HG02885 (cell line): Measurements from ENCODE around the gene TMEM151A.
"Not testable (repeated sequence)": the region's sequence is repeated elsewhere in the genome, so short reads cannot be mapped to it uniquely, and the experiment has no call there.

Experiments
- ATAC-seq: cut with Tn5 transposase; IDR thresholded peaks from one replicate; pipeline ENCODE4 v1.9.1; 2021; ENCODE audit warnings: mild to moderate bottlenecking; ENCODE audit not compliant: unreplicated experiment, poor library complexity

The TMEM151A gene

DNA sequence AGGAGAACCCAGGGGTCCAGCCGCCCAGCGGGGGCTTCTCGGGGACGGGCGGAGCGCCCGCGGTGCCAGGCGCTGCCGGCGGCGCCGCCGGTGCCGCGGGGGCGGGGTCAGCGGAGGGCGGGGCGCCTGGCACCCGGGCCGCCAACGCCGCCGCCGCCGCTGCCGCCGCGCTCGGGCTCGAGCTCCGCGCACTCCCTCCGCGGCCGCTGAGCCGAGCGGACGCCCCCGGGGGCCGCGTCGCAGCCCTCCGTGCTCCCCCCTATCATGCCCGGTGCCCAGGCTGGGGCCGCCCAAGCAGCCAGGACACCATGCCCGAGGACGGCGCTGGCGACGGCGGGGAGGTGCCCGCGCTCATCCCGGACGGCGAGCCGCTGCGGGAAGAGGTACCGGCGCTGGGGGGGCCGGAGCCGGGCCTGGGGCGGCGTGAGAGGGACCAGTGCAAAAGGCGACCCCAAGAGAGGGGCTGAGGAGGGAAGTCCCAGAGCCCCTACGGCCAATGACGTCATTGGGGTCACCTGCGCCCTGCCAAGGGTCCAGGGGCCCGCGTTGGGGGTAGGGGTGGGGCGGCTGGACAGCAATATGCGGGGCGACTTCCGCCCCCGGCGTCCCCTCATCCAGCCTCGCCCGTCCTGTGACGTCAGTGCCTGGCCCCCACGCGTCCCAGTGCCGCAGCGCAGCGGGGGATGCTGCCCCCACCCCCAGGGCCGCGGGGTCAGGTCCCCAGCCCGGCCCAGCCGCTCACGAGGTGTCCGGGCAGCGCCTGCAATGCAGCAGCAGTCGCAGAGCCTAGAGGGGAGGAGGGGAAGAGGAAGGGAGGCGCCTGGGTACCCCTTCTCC is at the start of gene TMEM151A:
Gene TMEM151A, plus strand, starts transcription at position 189 of the 837 bp plus-strand sequence. Its CDS starts 120 bp downstream, at position 309.
- no peak for ATAC-seq

GRCh38 chr11:66242095-66242765 is 49.5 kb upstream of the TMEM151A start:
- no peak for ATAC-seq

DNA sequence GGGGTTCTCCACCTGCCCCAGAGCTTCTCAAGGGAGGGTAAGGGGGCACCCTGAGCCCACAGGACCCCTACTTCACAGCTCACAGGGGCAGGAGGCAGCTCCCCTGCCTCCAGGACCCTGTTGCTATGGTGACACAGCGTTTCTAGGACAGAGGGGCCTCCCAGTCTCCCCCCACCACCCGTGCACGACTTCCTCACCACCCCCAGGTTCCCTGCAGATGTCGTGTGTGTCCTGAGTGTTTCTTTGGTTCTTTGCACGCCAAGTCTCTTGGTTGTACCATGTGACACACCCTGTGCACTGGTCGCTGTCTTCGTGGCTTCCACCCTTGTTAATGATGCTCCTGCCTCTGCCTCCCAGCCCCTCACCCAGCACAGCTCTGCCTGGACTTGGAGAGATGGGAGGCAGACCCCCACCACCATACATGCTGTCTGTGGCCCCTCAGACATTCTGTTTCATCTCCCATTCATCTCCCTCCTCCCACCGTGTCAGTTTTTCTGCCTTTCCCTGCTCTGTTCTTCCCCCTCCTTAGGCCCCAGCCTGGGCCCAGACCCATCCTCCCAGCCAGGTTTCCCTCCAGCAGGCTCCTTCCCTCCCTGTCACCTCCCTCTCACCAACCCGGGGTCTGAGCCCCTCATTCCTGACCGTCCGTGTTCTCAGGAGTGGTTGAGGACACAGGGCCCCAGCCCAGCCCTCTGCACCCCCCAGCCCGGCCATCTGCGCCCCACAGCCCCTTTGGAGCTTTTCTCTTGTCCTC is 47.7 kb upstream of the TMEM151A start:
- no peak for ATAC-seq

- ATAC-seq: no peak
These were observed 44.4 kb upstream of the TMEM151A start for GRCh38 chr11:66247295-66247694.

DNA sequence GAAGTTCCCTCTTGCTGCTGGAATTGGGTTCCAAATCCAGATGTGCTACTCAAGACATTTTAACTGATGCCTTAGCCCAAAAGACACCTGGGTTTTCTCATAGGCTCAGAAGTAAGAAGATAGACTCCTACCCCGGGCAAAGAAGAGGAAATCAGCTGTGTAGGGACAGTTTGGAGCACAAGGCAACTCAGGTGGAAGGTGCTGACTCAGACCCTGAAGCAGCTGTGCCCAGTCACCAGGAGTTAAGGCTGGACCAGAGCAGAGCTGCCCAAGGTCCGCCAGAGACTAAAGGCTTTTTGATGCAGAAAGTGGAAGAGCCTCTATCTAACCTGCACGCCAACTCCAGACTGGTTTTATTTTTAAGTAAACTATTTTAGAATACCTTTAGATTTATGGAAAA is 43.9 kb upstream of the TMEM151A start:
- ATAC-seq: no peak

GRCh38 chr11:66248903-66249302 is 42.8 kb upstream of the TMEM151A start:
- no peak for ATAC-seq

GRCh38 chr11:66251809-66252208 is 39.9 kb upstream of the TMEM151A start:
- no peak for ATAC-seq

- not testable (repeated sequence) for ATAC-seq
These were observed 38.6 kb upstream of the TMEM151A start for GRCh38 chr11:66253081-66253480.

DNA sequence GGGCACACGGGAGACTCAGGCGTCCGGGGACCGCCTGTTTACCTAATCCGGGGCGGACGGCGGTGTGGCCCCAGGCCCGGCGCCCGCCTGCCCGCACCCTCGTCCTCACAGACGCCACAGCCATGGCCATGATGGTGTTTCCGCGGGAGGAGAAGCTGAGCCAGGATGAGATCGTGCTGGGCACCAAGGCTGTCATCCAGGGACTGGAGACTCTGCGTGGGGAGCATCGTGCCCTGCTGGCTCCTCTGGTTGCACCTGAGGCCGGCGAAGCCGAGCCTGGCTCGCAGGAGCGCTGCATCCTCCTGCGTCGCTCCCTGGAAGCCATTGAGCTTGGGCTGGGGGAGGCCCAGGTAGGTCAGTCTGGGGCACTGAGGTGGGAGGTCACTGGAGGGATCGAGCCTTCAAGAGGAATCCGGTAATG is 33.2 kb upstream of the TMEM151A start:
- no peak for ATAC-seq

- no peak for ATAC-seq
These were observed 32.5 kb upstream of the TMEM151A start for GRCh38 chr11:66259225-66259624.

DNA sequence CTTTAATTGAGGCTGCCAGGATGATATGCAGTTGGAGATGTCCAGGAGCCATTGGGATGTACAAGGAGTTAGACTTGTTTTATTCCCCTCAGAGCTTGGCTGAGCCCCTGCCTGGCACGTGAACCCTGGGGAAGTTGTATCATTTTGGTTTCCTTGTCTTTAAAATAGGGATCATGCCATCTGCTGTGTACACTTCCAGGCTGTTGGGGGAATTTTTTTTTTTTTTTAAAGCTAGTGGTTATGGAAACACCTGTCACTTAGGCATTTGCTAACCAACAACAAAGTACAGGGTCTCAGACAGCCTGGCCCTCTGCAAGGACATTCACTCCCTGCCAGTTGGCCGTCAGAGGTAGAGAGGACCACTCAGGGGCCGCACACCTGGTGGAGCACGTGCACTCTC is 31.7 kb upstream of the TMEM151A start:
- ATAC-seq: no peak

GRCh38 chr11:66261578-66261977 is 30.1 kb upstream of the TMEM151A start:
- ATAC-seq: no peak

DNA sequence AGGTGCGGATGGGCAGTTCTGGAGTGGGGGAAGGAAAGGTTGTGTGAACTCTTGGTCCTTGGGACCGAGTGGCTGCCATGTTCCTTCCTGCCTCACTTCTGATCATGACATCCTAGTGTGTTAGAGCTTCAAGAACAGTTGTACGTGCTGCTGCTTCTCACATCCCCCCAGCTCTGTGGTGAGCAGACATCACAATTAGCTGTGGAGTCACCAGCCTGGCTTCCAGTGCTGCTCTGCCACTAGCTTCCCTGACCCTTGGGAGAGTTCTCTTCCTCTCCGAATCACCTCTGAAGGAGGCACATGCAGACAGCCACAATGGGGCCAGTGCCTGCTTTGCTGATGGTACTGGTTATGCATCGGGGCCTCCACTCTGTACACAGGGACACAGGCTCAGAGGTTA is 29.5 kb upstream of the TMEM151A start:
- no peak for ATAC-seq

GRCh38 chr11:66262696-66263095 is 29.0 kb upstream of the TMEM151A start:
- no peak for ATAC-seq

GRCh38 chr11:66263231-66263630 is 28.5 kb upstream of the TMEM151A start:
- no peak for ATAC-seq

GRCh38 chr11:66263785-66264184 is 27.9 kb upstream of the TMEM151A start:
- no peak for ATAC-seq

GRCh38 chr11:66264383-66264782 is 27.3 kb upstream of the TMEM151A start:
- ATAC-seq: no peak

DNA sequence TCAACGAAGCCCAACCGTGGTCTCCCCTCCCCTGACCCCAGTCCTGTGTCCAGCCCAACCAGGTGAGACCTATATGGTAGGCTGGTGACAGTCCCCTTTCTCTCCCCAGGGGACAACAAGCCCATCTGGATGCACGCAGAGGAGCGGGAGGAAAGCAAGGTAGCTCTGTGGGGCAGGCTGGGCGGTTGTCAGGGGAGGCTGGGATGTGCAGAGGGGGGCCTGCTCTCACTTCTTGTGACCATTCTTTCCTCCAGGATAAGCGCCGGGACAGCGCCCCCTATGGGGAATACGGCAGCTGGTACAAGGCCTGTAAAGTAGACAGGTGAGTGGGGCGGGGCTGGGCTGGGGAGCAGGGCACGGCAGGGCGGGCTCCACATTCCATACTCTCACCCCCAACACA is 26.8 kb upstream of the TMEM151A start:
- no peak for ATAC-seq

DNA sequence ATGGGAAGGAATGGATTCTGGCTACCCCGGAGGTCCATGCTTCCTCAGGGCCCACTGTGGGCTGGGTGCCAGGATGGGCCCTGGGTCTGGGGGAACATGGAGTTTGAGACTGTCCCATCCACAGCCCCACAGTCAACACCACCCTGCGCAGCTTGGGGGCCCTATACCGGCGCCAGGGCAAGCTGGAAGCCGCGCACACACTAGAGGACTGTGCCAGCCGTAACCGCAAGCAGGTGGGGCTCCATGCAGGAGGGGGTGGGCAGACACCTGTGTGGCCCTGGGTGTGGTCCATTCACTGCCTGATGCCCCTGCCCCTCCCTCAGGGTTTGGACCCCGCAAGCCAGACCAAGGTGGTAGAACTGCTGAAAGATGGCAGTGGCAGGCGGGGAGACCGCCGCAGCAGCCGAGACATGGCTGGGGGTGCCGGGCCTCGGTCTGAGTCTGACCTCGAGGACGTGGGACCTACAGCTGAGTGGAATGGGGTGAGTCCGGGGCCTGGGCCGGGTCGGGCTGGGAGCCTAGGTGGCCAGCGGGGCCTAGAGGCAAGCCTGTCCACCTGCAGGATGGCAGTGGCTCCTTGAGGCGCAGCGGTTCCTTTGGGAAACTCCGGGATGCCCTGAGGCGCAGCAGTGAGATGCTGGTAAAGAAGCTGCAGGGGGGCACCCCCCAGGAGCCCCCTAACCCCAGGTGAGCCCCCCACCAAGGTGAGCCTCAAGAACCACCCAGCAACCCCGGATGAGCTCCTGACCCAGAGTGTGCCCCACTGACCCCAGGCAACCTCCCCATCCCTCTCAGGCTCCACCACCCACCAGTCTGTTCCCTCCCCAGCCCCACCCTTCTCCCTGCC is 25.9 kb upstream of the TMEM151A start:
- ATAC-seq: no peak

GRCh38 chr11:66266378-66267038 is 25.2 kb upstream of the TMEM151A start:
- ATAC-seq: no peak
